ENCODE data around the gene PSTPIP1. TPM values are rescaled to one million over a fixed set of nuclear protein-coding genes. Genes with fewer than 3 reads are reported as not detected.

The PSTPIP1 gene
- total and polyA plus RNA-seq, 10 of the 15 experiments (the other 5 are each of a cell fraction or from before 2014, with no cell fraction given) = 0.50 to 29.3 (median 14.5) TPM

- ATAC-seq (no peak), FAIRE-seq (no peak), DNase-seq (ENCODE audit: low read depth, low spot score) (no peak)
- Histone ChIP-seq H3K4me1 (ENCODE audit: control insufficient read depth, insufficient read depth, low read length) (peaks cover 38% of the 10 kb centered on the region), H3K79me2 (ENCODE audit: control insufficient read depth, insufficient read depth, low read length) (0 out of 2 replicates have a peak, but pooled peaks cover 2% of the 10 kb centered on the region), H4K20me1 (ENCODE audit: control insufficient read depth, insufficient read depth) (no peaks in the 10 kb centered on the region), H3K27me3 (replicated peaks in 1 of 2; ENCODE audit: control insufficient read depth in 2 of 2, insufficient read depth in 2 of 2, low read length in 1 of 2) (no peaks in the 10 kb centered on the region), H2AFZ (ENCODE audit: control insufficient read depth, low read depth, low read length) (no peak overlapping the region), H3K9ac (ENCODE audit: control insufficient read depth, insufficient read depth, low read length) (no peak overlapping the region), H3K4me2 (ENCODE audit: control insufficient read depth, insufficient read depth) (no peak overlapping the region), H3K4me3 (no peak overlapping the region), H3K36me3 (ENCODE audit: control insufficient read depth in 2 of 2, insufficient read depth in 2 of 2, low read length in 1 of 2) (no peaks in the 10 kb centered on the region), H3K9me3 (replicated peaks; ENCODE audit: control insufficient read depth, insufficient read depth, low read length) (no peaks in the 10 kb centered on the region), H3K27ac (ENCODE audit: control insufficient read depth, insufficient read depth) (no peak overlapping the region)
- in situ Hi-C loops (cut with MboI) = no loop called here
- POLR2A ChIA-PET = interaction anchor here (1.0 kb wide), 1 partner anchor 15 kb away, joined by 3 read pairs; no protein-coding TSS in a partner anchor
- SMC1A ChIA-PET (ENCODE audit: uncharacterized antibody, unreplicated experiment) = interaction anchor here (0.7 to 1.5 kb wide), 3 partner anchors 13 to 23 kb away, joined by 3 to 6 read pairs (median 3); no protein-coding TSS in a partner anchor
- intact Hi-C loops (cut with micrococcal nuclease; ENCODE audit: unreplicated experiment) = no loop called here
- RAD21 ChIA-PET (ENCODE audit: unreplicated experiment) = interaction anchor here (1.2 to 1.6 kb wide), 3 partner anchors 11 to 180 kb away, joined by 3 to 5 read pairs (median 4); no protein-coding TSS in a partner anchor
- no TSS peak for BruUV-seq (replicated peaks)
- CTCF ChIA-PET = interaction anchor here (0.9 to 1.6 kb wide), 7 partner anchors 12 to 541 kb away, joined by 3 to 6 read pairs (median 3); no protein-coding TSS in a partner anchor
- WGBS (ENCODE audit: insufficient coverage, insufficient replicate concordance, low lambda C conversion rate, missing lambda C conversion rate) = 66% methylated on average over 4 of the region's 4 CpGs
- TF ChIP-seq RELA (IDR thresholded peaks at IDR 0.05; ENCODE audit: borderline replicate concordance, partially characterized antibody) (no peak), MTA2 (IDR thresholded peaks at IDR 0.05; ENCODE audit: low read depth) (no peak), CREB1 (IDR thresholded peaks at IDR 0.05; ENCODE audit: low read depth) (no peak), PBX3 (IDR thresholded peaks at IDR 0.05; ENCODE audit: insufficient replicate concordance, low read depth, low read length) (no peak), HCFC1 (IDR thresholded peaks at IDR 0.05; ENCODE audit: low read length) (no peak), NR2C2 (IDR thresholded peaks at IDR 0.05; ENCODE audit: borderline replicate concordance, control insufficient read depth, insufficient read length, low read depth) (no peak), REST (IDR thresholded peaks at IDR 0.05; ENCODE audit: low read depth, low read length) (no peak), SUPT20H (IDR thresholded peaks at IDR 0.05; ENCODE audit: borderline replicate concordance, control insufficient read depth, low read depth, low read length) (no peak), NFXL1 (IDR thresholded peaks at IDR 0.05; ENCODE audit: borderline replicate concordance) (no peak), CHD4 (IDR thresholded peaks at IDR 0.05) (no peak), RUNX3 (IDR thresholded peaks at IDR 0.05; ENCODE audit: low read length) (no peak), POLR2AphosphoS5 (IDR thresholded peaks at IDR 0.05; ENCODE audit: low read length) (no peak), CUX1 (IDR thresholded peaks at IDR 0.05; ENCODE audit: insufficient replicate concordance, low read depth, low read length) (no peak)
Observed at GRCh38 chr15:77001966-77002365, 7.0 kb downstream of the PSTPIP1 start.
